Measurements from ENCODE around the gene CS.

Gene CS

DNA sequence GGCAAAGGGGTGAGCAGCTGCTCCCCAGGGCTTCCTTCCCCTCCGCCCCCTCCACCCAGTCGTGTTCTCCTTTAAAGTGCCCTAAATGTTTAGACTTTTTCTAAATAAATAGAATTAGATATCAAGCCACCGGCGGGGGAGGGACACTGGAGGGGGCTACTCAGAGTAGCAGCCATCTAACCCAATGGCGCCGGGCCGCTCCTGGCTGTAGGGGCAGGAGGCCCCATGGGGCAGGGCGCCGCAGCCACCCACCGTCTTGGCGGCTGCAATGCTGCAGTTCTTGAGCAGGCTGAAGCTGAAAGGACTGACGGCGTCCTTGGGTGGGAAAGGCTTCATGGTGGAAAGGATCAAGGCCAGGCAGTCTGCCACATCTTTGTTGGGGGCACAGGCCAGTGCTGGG lies 57.1 kb downstream of the CS start:
- no peak for FAIRE-seq

DNA sequence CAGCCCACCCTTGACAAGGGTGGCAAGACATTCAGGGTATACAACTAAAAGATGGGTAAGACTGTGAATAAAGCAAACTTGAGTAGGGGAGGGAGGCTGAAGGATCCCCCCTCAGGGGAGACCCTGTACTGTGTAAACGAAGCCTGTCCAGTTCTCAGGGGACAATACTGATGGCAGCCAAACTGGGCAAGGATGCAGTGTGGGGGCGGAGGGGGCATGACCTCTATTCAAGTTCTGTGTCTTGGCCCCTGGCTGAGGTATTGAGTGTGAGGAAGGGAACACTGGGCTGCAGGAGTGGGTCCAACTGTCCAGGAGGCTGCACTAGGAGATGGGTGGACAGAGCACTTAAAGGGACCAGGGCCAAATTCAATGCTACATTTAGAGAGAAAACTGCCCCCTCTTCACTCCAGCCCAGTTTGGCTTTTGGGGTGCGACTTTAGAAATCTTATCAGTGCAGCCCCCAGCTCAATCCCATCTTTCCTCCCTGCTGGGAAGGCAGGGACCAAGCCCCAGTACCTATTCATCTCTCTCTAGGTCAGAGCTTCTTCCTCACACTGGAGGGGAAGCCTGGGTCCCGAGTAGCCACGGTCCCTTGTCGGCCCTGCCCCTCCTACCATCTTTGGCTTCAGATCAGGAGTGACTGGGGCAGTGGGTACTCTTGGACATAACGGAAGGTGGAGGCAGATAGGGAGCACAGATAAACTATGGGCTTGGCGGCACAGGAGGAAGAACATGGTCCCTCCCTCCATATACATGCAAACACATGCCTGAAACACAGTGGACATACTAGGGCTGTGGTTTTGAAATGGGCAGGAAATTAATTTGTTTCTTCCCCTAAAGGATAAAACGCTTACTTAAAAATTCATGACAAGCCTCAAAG lies 58.5 kb downstream of the CS start:
- no peak for FAIRE-seq

DNA sequence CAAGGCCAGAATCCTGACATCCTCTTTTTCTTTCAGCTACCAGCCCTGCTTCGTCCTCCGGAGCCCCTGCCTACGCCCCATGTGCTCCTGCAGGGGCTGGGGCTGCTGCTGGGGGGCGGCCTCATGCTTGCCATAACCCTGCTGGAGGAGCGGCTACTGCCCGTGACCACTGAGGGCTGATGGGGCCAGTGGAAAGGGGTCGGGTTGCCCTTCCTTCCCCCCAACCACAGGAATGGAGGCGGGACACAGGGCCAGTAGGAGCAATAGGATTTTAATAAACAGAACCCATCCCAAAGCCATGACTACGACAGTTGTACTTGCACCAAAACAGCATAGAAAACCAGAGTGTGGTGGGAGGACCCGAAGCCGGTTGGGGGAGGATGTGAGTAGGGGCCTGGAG lies 62.6 kb downstream of the CS start:
- FAIRE-seq, result no peak

DNA sequence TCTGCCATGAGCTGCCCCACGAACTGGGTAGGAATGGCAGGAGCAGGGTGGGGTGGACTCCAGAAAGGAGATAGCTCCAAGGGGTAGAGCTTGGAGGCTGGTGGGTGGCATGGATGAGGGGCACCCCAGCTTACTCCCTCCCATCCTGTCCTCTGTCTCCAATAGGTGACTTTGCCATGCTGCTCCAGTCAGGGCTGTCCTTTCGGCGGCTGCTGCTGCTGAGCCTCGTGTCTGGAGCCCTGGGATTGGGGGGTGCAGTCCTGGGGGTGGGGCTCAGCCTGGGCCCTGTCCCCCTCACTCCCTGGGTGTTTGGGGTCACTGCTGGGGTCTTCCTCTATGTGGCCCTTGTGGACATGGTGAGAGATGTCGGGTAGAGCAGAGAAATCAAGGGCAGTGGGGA lies 63.1 kb downstream of the CS start:
- no peak for FAIRE-seq

DNA sequence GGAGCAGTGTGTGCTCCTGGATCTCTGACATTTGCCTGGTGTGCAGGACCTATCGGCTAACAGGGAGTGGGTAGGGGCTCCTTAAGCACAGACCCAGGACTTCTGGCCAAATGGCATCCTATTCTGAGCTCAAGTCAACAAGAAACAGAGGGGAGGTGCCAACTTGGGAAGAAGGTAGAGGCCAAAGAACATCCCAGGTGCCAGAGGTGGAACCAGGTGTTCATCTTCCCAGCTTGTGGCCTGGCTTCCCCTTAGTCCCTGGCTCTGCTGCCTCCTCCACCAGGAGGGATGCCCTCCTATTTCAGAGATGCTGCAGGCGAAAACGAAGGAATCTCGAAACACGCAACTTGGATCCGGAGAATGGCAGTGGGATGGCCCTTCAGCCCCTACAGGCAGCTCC lies 64.0 kb downstream of the CS start:
- FAIRE-seq, result no peak

DNA sequence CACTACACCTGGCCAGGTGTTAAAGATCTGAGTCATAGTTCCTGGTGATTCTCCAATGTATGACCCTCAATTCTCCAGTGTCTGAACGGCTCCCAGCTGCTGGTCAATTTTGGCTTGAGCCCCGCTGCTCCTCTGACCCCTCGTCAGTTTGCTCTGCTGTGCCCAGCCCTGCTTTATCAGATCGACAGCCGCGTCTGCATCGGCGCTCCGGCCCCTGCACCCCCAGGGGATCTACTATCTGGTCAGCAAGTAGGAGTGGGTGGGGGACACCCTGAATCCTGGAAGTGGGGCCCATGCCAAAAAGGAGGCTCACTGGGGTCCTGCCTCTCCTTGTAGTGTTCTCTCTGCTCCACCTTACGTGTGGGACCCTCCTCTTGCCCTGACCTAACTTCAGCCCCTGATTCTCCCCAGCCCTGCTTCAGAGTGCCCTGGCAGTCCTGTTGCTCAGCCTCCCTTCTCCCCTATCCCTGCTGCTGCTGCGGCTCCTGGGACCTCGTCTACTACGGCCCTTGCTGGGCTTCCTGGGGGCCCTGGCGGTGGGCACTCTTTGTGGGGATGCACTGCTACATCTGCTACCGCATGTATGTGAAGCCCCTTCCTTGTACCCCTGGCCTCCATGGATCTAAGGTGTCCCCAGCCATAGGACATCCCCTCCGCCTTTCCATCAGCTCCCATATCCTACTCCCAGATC lies 65.2 kb downstream of the CS start:
- FAIRE-seq, result no peak

DNA sequence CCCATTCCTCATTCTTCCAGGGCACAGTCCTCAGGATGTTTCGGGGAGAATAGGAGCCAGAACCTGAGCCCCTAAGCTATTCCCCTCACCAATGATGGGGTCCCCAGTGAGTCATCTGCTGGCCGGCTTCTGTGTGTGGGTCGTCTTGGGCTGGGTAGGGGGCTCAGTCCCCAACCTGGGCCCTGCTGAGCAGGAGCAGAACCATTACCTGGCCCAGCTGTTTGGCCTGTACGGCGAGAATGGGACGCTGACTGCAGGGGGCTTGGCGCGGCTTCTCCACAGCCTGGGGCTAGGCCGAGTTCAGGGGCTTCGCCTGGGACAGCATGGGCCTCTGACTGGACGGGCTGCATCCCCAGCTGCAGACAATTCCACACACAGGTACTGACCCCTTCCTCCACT lies 68.9 kb downstream of the CS start:
- FAIRE-seq, result no peak

DNA sequence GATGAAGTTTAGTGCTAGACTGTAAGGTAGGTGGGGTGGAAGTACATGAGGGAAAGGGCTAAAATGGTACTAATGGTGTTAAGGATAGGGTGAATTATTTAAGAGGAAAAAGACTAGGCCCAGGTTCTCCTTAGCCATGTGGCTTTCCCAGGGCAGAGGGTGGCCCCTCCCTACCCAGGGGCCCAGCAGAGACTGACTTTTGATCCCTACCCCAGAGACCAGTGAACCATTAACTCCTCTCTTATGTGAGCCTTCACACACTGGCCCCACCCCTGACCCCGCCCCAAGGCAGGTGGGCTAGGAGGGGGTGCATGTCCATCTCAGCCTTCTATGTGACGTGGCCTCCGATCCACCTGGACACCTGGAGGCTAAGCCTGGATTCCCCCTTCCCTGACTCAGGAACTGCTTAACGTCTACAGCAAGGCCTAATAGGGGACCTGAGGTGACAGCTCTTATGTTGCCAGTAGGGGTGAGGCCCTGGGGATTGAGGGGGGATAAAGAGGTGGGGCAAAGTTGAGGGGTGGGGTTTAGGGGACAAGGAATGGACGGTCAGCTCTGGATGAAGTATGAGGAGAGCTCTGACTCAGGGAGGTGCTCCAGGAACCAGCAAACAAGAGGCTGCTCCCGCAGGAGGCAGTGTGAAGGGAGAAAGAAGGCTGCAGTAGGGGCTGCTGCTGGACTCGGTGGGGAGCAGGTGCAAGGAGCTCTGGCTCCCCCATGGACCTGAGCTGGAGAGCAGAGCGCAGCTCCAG lies 69.5 kb downstream of the CS start:
- no peak for FAIRE-seq

DNA sequence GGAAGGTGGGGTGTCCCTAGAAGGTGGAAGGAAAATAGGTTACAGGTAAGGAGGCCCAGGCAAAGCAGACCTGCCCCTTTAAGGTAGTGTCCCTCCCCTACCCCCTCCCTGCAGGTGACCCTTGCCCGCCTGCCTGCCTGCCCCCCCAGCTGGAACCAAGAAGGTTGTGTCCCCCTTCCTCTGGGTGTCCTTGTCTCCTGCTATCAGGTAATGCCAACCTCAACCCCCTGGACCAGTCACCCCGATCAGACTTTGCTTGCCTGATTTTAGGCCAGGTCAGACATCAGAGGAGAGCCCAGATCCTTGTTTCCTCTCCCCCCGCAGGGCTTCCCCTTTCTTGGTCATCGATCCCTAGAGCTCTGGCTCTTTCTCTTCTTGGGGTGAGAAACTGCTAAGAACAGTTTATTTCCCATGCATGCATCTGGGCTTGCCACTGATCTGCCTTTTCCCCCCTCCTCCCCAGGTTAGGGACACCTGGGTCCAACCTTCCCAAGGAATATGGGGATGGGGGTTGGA lies 70.2 kb downstream of the CS start, which contains the start of gene SLC39A5:
TSS of gene SLC39A5 (plus strand) at position 136 of the 516 bp plus-strand sequence. CDS start 1,224 bp downstream, outside the sequence.
- FAIRE-seq, result no peak

DNA sequence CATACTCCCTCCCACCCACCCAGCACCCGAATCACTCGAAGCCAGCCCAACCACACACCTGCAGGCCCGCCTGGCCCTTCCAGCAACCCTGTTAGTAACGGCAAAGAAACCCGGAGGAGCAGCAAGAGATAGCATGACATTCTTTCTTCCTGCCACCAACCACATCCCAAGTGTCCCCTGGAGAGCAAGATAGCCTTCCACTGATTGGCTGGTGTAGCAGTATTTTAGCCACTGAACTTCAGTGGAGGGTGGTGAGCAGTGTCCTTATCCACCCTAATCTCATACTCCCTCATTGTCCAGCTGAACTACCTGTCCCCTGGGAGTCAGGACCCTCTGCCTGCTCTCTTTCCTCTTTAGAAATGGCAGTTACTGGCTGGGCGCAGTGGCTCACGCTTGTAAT lies 71.0 kb downstream of the CS start:
- FAIRE-seq, result no peak

DNA sequence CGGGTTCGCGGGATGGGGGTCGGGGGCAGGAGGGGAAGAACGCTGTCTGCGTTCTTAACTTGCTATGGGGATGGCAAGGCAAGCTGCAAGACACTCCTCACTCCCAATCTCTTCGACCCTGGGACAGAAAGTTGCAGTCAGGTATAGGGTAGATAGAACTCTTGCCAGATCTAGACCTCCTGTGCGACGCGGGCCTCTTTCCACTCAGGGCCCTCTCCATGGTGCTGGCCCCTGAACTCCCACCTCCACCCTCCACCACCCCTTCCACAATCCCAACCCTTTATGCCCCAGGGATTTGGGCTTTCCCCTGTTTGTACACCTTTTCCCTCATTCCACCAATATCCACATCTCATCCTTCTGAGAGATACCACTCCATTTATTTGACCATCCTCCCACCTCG lies 75.2 kb downstream of the CS start:
- FAIRE-seq, result no peak

DNA sequence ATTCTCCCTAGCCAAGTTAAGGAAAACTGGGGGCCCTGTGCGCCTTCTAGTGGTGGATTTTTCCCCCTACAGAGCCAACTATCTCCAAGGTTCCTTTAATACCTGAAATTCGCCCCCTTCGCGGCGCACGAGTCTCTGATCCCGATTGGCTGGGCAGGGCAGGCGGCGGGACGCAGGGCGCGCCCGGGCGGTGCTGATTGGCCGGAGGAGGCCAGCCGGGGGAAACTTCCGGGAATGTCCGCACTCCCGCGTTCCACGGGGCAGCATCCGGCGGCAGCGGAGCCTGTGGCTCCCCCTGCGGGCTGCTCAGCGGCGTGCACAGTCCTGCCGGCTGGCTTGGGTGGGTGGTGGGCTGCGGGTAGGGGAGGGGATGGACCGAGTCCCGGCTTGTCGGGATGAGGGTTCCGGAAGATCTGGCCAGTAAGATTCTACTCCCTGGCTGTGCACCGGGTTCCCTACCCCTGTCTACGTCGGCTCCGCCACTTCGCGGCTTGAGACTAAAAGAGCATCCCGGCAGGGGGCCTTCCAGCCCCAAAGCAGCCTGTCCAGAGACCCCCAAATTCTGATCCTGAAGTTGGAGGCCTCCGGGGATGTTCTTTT lies 75.9 kb downstream of the CS start, which contains the start of gene NABP2:
TSS of gene NABP2 (plus strand) at position 241 of the 600 bp plus-strand sequence. CDS start 515 bp downstream, outside the sequence.
- peak; percentile 96 for FAIRE-seq

DNA sequence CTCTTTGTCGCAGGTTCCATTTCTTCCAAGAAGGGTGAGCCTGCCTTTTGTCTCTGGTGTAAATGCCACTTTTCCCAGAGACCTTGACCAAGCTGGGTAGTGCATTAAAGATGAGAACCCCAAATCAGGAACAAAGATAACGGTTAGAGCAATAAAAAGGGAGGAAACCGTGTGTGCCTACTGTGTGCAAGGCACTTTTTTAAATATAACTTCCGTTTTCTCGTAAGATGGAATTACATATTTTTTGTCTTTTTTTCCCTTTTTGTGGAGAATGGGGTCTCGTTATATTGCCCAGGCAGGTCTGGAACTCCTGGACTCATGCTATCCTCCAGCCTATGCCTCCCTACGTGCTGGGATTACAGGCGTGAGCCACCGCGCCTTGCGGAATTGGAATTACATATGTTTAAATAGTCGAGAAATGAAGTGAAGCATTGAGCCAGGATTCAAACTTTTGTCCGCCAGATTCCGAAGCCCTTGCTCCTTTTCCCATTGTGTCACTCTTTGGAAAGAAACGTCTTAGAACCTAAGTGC lies 76.5 kb downstream of the CS start:
- FAIRE-seq, result no peak

DNA sequence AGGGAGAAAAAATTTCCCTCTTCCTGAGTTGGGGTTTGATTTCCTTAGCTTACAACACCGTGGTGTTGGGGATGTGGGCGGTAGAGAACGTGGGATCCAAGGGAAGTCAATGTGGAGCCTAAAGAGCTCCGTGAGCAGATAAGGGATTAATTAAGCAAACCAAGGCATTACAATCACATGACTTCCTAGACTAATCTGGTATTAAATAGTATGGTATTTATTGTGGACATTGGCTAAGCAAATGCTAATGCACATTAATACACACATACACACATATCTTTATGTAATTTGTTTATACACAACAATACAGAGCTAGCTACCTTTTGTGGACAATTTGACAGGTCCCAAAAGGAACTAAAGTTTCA lies 77.6 kb downstream of the CS start:
- FAIRE-seq, result no peak

DNA sequence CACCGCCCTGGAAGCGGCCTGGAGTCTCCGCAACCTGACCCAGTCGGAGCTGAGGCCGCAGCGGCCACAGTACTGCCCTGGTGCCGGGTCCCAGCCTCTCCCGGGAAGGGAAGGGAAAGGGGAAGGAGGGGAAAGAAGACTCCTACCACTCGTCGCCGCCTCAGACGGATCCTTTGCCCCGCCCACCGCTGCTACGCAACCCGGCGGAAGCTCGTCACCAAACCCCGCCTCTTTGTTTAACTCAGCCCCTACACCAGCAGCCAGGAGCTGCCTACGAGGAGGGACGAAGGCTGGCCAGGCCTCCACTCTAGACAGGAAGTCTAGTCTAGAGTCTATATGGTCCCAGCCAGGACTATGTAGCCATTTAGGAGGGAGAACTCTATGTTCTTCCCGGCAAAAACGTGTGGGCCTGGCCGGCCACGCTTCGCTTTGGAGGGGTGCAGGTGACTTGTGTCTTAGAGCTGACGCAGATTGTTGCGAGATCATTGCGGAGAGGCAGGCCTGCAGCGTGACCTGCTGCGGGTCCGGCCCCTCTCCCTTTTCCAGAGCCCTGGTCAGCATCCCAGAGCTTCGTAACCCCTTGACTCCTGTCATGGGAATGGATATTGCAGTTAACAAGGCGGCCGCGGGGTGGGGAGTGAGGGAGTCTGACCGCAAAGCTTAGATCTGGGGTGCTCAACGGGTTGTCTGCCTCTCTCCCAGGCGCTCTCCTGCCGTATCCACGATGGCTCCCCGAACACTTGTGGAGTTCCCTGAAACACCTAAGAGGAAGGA lies 78.2 kb downstream of the CS start, which contains the start of gene RNF41:
TSS of gene RNF41 (minus strand) at position 166 of the 774 bp plus-strand sequence. CDS start 7,875 bp downstream, outside the sequence.
- FAIRE-seq, result peak; percentile 97
